ENCODE data around the gene ZIC4.

The ZIC4 gene

DNA sequence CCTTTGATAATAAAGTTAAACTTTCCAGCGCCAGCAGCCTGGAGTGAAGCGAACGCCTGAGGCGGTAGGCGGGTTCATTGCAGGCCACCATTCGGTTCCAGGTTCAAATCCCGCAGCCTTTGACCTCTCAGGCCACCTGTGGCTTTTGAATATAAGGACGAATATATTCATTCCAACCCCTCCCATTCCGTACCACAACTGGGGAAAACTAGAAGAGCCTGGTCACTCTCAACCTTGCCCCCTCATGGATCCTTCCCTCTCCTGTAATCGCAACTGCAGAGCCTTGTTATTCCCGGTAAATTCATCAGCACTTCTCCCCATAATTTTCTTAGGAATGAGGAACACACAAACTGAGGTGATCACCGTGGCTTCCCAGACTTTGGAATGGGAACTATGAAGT lies 35.2 kb downstream of the ZIC4 start:
- no peaks in the 10 kb centered on the region for H3K9me3 ChIP-seq
- no peaks in the 10 kb centered on the region for H3K4me1 ChIP-seq (ENCODE audit: control insufficient read depth in 1 of 2, insufficient read depth in 1 of 2, low read depth in 1 of 2, low read length in 1 of 2)
- H3K27ac ChIP-seq, result no peak overlapping the region
- H3K36me3 ChIP-seq, result no peaks in the 10 kb centered on the region
- no peak overlapping the region for H3K4me3 ChIP-seq (ENCODE audit: low read depth in 1 of 2, low read length in 1 of 2)
- H3K27me3 ChIP-seq, result peaks cover 99% of the 10 kb centered on the region
- TF ChIP-seq, protein P1, sequence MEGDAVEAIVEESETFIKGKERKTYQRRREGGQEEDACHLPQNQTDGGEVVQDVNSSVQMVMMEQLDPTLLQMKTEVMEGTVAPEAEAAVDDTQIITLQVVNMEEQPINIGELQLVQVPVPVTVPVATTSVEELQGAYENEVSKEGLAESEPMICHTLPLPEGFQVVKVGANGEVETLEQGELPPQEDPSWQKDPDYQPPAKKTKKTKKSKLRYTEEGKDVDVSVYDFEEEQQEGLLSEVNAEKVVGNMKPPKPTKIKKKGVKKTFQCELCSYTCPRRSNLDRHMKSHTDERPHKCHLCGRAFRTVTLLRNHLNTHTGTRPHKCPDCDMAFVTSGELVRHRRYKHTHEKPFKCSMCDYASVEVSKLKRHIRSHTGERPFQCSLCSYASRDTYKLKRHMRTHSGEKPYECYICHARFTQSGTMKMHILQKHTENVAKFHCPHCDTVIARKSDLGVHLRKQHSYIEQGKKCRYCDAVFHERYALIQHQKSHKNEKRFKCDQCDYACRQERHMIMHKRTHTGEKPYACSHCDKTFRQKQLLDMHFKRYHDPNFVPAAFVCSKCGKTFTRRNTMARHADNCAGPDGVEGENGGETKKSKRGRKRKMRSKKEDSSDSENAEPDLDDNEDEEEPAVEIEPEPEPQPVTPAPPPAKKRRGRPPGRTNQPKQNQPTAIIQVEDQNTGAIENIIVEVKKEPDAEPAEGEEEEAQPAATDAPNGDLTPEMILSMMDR (IDR thresholded peaks at IDR 0.05), result no peak

DNA sequence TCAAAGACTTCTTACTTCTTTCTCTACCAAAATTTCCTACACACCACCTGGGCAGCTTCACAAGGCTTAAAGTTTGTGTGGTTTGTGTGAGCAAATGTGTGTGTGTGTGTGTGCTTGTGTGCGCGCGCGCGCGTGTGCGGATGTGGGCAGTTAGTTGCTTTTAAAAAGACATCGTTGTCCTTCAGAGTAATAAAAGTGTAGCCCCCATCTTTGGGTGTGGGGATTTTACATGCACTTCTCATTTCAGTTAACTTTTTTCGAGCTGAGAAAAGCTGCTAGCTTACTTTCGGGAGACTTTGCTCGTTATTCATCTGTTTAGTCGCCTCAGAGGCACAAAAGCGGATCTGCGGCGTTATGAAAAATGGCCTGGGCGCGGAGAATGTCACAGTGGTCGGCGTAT lies 36.0 kb downstream of the ZIC4 start:
- Histone ChIP-seq H3K27ac (no peak overlapping the region), H3K27me3 (peaks cover 99% of the 10 kb centered on the region), H3K9me3 (no peaks in the 10 kb centered on the region), H3K4me1 (ENCODE audit: control insufficient read depth in 1 of 2, insufficient read depth in 1 of 2, low read depth in 1 of 2, low read length in 1 of 2) (no peaks in the 10 kb centered on the region), H3K4me3 (ENCODE audit: low read depth in 1 of 2, low read length in 1 of 2) (no peak overlapping the region), H3K36me3 (no peaks in the 10 kb centered on the region)
- TF ChIP-seq, protein P1 (IDR thresholded peaks at IDR 0.05), result no peak

DNA sequence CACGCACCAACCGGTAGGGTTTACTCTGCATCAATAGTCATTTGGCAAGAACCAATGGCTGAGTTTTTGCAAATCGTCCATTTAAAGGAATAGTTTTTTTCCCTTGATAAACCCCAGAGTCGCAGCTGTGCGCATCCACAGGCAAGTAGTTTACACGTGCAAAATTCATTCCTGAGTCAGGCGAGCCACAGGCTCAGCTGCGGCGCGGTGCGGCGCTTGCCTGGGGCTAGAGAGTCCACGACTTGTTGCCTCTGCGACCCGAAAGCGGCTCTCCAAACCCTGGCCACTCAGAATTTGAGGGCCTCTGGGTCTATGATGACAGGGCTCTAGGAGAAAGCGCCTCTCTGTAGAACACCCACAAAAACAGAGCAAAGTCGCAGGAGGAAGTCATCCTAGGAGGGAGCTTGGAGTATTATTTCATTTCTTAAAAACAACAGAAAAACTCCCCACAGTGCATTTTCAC lies 36.7 kb downstream of the ZIC4 start:
- TF ChIP-seq, protein P1 (IDR thresholded peaks at IDR 0.05), result no peak
- Histone ChIP-seq H3K36me3 (no peaks in the 10 kb centered on the region), H3K27me3 (peaks cover 99% of the 10 kb centered on the region), H3K4me3 (ENCODE audit: low read depth in 1 of 2, low read length in 1 of 2) (no peak overlapping the region), H3K27ac (no peak overlapping the region), H3K9me3 (no peaks in the 10 kb centered on the region), H3K4me1 (ENCODE audit: control insufficient read depth in 1 of 2, insufficient read depth in 1 of 2, low read depth in 1 of 2, low read length in 1 of 2) (no peaks in the 10 kb centered on the region)

DNA sequence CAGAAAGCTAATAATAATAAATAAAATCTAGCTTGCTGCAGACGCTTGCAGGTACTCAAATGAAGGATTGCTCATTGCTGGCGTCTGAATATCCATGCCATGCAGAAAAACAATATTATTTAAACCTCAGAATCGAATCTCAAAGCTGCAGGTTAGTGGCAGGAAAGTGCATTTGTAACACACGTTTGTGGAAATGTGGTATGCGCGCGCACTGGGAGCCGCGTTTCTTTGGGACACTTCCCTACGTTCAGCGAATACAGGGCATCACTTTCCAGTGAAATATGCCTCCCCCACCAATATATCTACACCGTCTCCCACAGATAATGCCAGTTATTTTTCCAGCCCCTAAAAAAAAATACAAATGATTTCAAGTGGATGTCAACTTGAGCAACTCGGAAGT lies 37.1 kb downstream of the ZIC4 start:
- Histone ChIP-seq H3K27me3 (peaks cover 99% of the 10 kb centered on the region), H3K36me3 (no peaks in the 10 kb centered on the region), H3K27ac (no peak overlapping the region), H3K4me3 (ENCODE audit: low read depth in 1 of 2, low read length in 1 of 2) (no peak overlapping the region), H3K9me3 (no peaks in the 10 kb centered on the region), H3K4me1 (ENCODE audit: control insufficient read depth in 1 of 2, insufficient read depth in 1 of 2, low read depth in 1 of 2, low read length in 1 of 2) (no peaks in the 10 kb centered on the region)
- TF ChIP-seq, protein P1 (IDR thresholded peaks at IDR 0.05), result no peak

GRCh38 chr3:147368561-147369221 lies 37.7 kb downstream of the ZIC4 start:
- Histone ChIP-seq H3K4me1 (ENCODE audit: control insufficient read depth in 1 of 2, insufficient read depth in 1 of 2, low read depth in 1 of 2, low read length in 1 of 2) (no peaks in the 10 kb centered on the region), H3K9me3 (no peaks in the 10 kb centered on the region), H3K4me3 (ENCODE audit: low read depth in 1 of 2, low read length in 1 of 2) (no peak overlapping the region), H3K27ac (no peak overlapping the region), H3K27me3 (peaks cover 99% of the 10 kb centered on the region), H3K36me3 (no peaks in the 10 kb centered on the region)
- TF ChIP-seq, protein P1 (IDR thresholded peaks at IDR 0.05), result no peak
